HG03378 (cell line): ENCODE results near the gene ECSCR.
A peak's percentile ranks its signal among the peaks of the same experiment; 100 is the strongest.
"Not testable (repeated sequence)": the region's sequence is repeated elsewhere in the genome, so short reads cannot be mapped to it uniquely, and the experiment has no call there.

Experiments used
- ATAC-seq: cut with Tn5 transposase; IDR thresholded peaks from one replicate; pipeline ENCODE4 v1.9.1; 2021; ENCODE audit warnings: mild to moderate bottlenecking, moderate library complexity; ENCODE audit not compliant: unreplicated experiment

The ECSCR gene, protein sequence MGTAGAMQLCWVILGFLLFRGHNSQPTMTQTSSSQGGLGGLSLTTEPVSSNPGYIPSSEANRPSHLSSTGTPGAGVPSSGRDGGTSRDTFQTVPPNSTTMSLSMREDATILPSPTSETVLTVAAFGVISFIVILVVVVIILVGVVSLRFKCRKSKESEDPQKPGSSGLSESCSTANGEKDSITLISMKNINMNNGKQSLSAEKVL

DNA sequence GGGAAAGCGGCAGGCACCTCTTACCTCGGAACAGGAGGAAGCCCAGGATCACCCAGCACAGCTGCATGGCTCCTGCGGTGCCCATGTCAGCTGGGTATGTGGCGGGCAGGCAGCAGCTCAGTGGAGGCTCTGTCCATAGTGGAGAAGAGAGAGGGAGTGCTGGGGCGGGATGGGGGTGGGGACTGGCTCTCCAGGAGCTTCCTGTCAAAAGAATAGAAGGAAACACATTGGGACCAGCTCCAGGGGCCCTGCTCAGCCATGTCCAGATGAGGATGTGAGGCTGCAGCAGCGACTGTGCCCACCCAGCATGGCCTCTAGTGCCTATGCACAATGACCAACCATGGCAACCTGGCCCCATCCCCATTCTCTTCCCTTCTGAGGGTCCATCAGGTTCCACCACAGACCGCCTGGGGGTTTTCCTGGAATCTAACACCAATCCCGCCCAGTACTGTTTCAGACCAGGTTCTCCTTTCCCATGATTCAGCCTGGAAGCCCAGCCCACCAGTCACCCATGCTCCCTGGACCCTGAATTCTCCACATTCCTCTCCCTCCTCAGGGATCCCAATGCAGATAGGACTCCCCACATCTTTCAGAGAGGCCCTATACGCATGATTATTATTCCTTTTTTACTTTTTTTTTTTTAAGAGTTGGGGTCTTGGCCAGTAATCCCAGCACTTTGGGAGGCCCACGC, at the start of gene ECSCR:
Gene ECSCR, minus strand, starts transcription at position 158 of the 691 bp plus-strand sequence. Its CDS starts 73 bp downstream, at position 85.
- no peak for ATAC-seq

- not testable (repeated sequence) for ATAC-seq
Measured at GRCh38 chr5:139504722-139505121, 42.2 kb upstream of the ECSCR start.

DNA sequence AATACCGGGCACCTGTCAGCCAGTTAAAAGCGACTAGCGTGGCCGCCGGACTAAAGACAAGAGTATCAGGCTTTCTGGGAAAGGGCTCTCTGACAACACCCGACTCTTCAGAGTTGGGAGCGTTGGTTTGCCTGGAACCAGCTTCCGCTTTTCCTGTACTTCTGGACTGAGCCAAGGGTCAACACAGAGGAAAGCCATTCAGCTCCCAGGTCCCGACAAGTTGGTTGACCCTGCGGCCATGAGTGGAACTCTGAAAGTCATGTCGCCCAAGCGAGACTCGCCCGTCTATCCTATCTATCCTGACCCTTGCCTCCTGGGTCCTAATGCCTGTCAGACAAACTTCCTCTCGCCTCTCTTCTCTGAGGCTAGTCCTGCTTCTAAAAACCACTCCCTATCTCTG, 41.3 kb upstream of the ECSCR start:
- ATAC-seq = not testable (repeated sequence)

DNA sequence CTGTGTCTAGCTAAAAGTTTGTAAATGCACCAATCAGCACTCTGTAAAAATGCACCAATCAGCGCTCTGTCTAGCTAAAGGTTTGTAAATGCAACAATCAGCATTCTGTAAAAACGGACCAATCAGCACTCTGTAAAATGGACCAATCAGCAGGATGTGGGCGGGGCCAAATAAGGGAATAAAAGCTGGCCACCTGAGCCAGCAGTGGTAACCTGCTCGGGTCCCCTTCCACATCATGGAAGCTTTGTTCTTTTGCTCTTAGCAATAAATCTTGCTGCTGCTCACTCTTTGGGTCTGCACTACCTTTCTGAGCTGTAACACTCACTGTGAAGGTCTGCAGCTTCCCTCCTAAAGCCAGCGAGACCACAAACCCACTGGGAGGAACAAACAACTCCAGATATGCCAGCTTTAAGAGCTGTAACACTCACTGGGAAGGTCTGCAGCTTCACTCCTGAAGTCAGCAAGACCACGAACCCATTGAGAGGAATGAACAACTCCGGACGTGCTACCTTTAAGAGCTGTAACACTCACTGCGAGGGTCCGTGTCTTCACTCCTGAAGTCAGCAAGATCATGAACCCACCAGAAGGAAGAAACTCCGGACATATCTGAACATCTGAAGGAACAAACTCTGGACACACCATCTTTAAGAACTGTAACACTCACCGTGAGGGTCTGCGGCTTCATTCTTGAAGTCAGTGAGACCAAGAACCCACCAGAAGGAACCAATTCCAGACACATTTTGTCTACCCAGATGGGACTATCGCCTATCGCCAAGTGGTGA, 40.7 kb upstream of the ECSCR start:
- not testable (repeated sequence) for ATAC-seq

DNA sequence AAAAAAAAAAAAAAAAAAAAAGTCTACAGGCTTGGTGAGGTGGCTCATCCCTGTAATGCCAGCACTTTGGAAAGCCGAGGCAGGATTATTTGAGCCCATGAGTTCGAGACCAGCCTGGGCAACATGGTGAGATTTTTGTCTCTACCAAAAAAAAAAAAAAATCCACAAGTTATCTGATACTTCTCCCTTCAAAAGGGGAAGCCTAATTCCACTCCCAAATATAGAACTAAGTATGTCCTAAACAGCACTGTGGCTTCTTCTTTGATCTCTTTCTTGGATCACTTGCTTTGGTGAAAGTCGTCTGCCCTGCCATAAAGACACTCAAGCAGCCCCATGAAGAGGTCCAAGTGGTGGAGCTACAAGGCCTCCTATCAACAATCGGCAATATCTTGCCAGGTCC, 38.8 kb upstream of the ECSCR start:
- ATAC-seq = no peak

DNA sequence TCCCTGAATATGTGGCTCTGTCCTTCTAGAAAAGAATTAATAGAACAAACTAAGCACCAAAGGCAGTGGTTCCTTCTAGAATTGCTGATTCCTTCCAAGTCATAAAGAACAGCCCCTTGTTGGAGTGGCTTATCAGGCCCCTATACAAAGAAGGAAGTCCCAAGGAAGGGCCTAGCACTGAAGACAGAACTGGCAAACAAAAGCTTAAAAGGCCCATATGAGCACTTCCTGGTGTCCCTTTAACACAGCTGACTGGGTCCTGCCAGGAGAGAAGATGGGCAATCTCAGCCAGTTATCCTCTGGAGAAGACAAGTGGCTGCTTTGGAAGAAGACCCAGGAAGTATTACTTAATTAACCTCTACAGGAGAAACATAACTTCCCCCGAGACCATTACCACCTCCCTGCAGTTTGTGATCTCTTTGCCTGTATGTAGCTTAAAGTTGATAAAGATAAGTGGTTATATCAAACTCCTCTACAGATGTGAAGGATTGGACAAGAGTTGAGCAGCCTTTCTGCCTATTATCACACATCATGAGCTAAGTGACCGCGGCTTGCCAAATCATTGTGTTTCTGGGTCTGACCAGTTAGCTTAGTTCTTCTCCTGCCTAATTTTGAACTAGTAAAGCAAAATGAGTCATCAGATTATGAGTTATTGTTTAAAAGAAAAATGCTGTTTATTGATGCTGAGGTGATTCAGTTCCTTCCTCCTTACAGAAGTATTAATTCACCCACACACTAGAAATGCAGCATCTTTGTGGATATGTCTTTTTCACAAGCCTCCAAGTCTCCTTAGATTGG, 33.3 kb upstream of the ECSCR start:
- ATAC-seq = no peak

DNA sequence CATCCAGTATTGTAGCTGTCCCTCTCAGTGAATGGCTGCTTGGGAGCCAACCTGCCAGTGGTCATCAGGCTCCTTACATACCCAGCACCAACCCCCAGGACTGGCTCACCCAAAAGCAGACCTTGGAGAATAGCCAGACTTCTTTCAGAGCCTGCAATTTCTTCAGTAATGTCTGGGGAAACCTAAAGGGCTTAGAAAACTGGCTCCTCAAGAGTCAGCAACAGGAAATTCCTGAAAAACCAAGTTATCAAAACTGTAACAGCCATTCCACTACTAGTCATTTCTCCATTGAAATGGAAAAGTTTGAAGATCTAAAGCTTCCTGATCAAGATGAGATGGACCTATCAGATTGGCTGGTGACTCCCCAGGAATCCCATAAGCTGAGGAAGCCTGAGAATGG, 32.3 kb upstream of the ECSCR start:
- ATAC-seq = no peak

DNA sequence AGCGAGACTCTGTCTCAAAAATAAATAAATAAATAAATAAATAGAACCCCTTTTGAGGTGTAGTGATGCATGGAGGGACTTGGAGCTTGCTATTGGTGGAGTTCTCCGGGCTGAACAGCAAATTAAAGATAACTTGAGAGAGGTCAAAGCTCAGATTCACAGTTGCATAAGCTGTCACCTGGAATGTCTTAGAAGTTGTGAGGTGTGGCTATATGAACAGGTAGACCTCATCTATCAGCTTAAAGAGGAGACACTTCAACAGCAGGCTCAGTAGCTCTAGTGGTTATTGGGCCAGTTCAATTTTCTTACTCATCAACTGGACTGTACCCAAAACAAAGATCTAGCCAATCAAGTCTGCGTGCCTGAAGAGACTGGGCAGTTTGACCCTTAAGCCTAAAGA, 31.7 kb upstream of the ECSCR start:
- no peak for ATAC-seq

DNA sequence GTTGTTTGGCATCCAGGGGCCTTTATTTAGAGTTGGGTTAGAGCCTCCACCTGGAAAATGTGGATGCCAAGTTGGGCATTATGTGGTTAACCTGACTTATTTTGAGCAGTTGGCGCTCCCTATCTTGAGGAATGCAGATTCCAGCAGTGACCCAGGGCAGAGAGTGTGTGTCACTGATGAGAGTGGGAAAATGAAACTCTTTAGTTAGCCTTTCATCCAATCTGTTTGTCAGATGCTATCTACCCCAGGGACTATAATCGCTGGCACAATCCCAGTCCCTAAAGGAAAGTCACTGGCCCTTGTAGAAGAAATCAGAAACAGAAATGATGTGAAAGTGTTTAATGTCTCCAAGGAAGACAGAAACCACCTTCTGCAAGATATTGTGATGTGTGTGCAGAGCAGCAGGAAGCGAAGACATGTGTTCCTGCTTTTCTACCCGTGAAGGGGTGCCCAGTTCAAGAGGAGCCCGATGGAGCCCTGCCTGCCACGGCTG, 30.2 kb upstream of the ECSCR start:
- no peak for ATAC-seq

DNA sequence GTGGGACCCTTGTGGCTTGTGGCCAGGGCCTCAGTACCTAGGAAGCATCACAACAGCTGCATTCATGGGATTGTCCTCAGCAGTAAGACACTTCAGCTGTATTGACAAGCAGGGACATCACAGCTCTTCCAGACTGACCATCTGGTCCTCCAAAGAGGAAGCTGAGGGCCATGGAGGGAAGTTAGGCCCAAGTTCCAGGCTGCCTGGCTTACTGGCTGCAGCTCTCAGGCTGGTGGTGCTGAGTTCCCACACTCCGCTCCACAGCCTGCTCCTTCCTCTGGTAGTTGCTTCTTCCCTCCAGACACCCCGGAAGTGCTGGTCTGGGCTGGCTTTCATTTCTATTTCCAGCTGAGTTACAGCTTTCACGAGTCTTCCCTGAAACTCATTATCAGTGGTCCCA, 25.7 kb upstream of the ECSCR start:
- no peak for ATAC-seq

- no peak for ATAC-seq
Measured at GRCh38 chr5:139486201-139486600, 23.7 kb upstream of the ECSCR start.

DNA sequence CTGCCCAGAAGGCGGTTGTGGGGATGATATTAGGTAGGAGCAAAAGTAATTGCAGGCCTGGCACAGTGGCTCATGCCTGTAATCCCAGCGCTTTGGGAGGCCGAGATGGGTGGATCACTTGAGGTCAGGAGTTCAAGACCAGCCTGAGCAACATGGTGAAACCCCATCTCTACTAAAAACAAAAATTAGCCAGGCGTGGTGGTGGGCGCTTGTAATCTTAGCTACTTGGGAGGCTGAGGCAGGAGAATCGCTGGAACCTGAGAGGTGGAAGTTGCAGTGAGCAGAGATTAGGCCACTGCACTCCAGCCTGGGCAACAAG, 20.3 kb upstream of the ECSCR start:
- not testable (repeated sequence) for ATAC-seq

DNA sequence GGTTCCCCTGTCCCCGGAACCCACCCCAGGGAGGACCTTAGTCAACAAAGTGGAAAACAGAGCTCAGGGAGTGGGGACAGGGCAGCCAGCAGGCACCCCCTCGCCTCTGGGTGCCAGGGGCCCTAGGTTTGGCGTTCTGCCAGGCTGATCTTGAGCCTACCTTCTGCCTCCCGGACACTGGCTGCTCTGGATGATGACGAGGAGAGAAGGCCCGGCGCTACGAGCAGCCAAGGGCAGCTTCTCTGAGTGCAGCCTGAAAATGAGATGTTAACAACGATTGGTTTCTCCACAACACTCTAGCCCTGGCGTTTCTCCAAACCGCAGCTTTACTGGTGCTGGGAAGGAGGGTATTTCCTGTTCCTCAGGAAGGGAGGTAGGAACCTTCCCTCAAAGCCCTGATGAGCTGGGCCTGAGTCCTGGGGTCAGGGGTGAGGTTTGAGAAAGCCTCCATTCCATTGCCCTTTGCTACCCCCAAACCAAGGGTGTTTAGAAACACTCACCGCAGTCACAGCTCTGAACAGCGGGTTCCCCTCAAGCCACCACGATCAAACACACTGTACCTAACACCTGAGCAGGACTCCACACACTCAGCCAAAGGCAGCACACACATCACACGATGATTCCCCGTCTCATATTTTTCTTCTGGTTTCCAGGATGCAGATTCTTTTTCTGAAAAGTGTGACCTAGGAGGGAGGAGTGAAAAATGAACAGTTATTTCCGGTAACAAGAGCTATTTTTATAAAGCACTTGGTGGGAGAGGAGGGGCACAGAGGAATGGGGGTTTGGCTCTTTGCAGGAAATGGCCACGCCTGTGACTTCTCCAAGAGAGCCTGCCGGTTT, 19.7 kb upstream of the ECSCR start, which contains the start of gene STING1:
Gene STING1, minus strand, starts transcription at position 709 of the 840 bp plus-strand sequence. CDS start 1,054 bp downstream, outside the sequence.
- ATAC-seq = peak; percentile 48

- ATAC-seq = peak; percentile 24
Measured at GRCh38 chr5:139481580-139482049, 19.1 kb upstream of the ECSCR start.

- ATAC-seq = no peak
Measured at GRCh38 chr5:139481122-139481533, 18.6 kb upstream of the ECSCR start.

- not testable (repeated sequence) for ATAC-seq
Measured at GRCh38 chr5:139479729-139480128, 17.2 kb upstream of the ECSCR start.

GRCh38 chr5:139478657-139479423, 16.3 kb upstream of the ECSCR start:
- not testable (repeated sequence) for ATAC-seq

- ATAC-seq = no peak
Measured at GRCh38 chr5:139475865-139476617, 13.5 kb upstream of the ECSCR start.
